ENCODE measurements around the gene FAM181A. TPM values are rescaled to one million over a fixed set of nuclear protein-coding genes. Genes with fewer than 3 reads are reported as not detected.

FAM181A gene
- total and polyA plus RNA-seq, 3 experiments from 2014 or later = not detected

DNA sequence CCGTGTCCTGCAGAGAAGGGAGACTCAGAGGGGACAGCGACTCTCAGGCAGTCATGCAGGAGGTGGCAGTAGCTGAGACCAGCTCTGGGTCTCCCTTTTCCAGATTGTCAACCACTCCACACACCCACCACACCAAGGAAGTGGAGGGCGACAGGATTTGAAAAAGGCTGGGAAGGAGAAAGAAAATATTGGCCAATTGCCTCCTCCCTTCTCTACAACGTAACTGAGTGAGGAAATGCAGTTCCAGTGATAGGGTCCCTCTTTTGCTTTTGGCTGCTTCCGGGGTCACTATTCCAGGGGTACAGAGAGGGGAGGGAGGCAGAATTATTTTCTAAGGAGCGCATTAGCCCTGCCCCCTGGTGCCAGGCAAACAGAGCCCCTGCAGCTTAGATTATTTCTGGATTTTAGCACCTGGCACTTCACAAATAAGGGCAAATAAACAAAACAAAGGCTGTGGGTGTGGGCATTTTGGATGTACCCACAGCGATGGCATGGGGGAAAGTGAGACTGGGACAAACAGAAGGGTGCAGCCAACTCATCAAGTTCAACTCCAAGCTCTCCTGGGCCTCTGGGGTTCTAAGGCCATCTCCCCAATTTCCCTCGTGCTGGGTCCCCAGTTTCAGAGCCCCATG, 28.8 kb downstream of the FAM181A start:
- ChIA-PET POLR2A (interaction anchor here (1.2 to 2.8 kb wide), 3 partner anchors 12 to 21 kb away, joined by 3 to 13 read pairs (median 3); no protein-coding TSS in a partner anchor), CTCF (interaction anchor here (1.2 to 33.9 kb wide), 6 partner anchors 7 to 69 kb away, joined by 3 to 945 read pairs (median 5); partner anchors contain the start of gene ASB2)
- peaks cover 0 to 22% (median 0%) of the 10 kb centered on the region in 3 donors for H3K36me3 Mint-ChIP-seq
- H3K27me3 Mint-ChIP-seq = no peaks in the 10 kb centered on the region
- Histone ChIP-seq H3K27ac (ENCODE audit: low read depth, low read length) (peak overlapping the region; percentile 68), H3K9me3 (ENCODE audit: low read length) (no peaks in the 10 kb centered on the region), H3K4me3 (ENCODE audit: low read length) (peak overlapping the region; percentile 54), H3K27me3 (ENCODE audit: insufficient read depth, low read length, poor library complexity, severe bottlenecking) (no peaks in the 10 kb centered on the region), H3K36me3 (ENCODE audit: insufficient read depth, low read length) (no peaks in the 10 kb centered on the region), H3K4me1 (ENCODE audit: insufficient read depth, low read length) (peaks cover 78% of the 10 kb centered on the region)
- DNase-seq = no peak
- H3K4me1 Mint-ChIP-seq = peaks cover 77 to 97% (median 84%) of the 10 kb centered on the region in 3 donors
- no peaks in the 10 kb centered on the region for H3K9me3 Mint-ChIP-seq
- H3K4me3 Mint-ChIP-seq = peak overlapping the region; percentile 81 to 93 (median 85)
- peak overlapping the region; percentile 82 to 99 (median 96) for H3K27ac Mint-ChIP-seq

DNA sequence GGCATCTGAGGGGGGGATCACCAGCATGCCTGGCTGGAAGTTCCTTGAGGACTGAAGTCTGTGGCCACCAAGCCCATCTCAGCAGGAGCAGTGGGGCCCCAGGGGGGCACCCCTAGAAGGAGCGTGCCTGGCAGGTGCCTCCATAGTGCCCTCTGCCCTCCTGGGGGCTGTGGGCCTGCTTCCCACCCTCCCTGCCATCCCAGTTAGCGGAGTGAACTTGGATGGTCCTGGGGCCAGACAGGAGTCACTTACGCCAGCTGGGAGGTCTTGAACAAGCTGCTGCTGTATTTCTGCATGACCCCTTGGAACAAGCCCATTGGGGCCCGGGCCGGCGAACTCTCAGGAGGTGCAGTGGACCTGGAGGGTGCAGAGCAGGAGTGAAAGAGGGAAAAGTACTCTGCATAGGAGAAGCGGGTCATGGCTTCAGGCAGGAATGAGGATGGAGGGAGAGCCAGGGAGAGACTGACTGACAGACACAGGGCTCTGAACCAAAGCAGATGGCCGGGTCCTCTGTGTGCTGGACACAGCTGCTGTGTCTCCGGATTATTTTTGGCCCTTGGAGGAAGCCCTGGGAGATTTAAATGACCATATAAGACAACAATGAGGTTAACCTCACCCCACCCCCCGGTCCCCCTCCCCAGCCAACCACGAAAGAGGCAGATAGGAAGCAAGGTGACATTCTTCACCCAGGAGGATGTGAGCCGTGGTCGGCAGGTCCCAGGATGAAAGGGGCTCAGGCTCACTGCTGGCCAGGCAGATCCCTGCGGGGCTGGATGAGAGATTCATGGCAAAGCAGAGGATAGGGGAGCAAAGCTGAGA, 29.6 kb downstream of the FAM181A start:
- Histone ChIP-seq H3K4me3 (ENCODE audit: low read length) (no peak overlapping the region), H3K27me3 (ENCODE audit: insufficient read depth, low read length, poor library complexity, severe bottlenecking) (no peaks in the 10 kb centered on the region), H3K4me1 (ENCODE audit: insufficient read depth, low read length) (peaks cover 86% of the 10 kb centered on the region), H3K9me3 (ENCODE audit: low read length) (no peaks in the 10 kb centered on the region), H3K27ac (ENCODE audit: low read depth, low read length) (no peak overlapping the region), H3K36me3 (ENCODE audit: insufficient read depth, low read length) (no peaks in the 10 kb centered on the region)
- Mint-ChIP-seq H3K4me3 (peak overlapping the region; percentile 56 to 92 (median 84)), H3K27me3 (no peaks in the 10 kb centered on the region), H3K9me3 (no peaks in the 10 kb centered on the region), H3K27ac (peak overlapping the region; percentile 82 to 99 (median 96)), H3K4me1 (peaks cover 85 to 100% (median 91%) of the 10 kb centered on the region in 3 donors), H3K36me3 (peaks cover 0 to 17% (median 0%) of the 10 kb centered on the region in 3 donors)
- ChIA-PET CTCF (interaction anchor here (10.6 to 33.9 kb wide), 2 partner anchors 13 to 17 kb away, joined by 177 to 945 read pairs; partner anchors contain the start of gene ASB2), POLR2A (interaction anchor here (1.2 to 2.8 kb wide), 2 partner anchors 14 to 20 kb away, joined by 3 to 13 read pairs; no protein-coding TSS in a partner anchor)
- DNase-seq = no peak

GRCh38 chr14:93957333-93957710, 30.2 kb downstream of the FAM181A start:
- Histone ChIP-seq H3K27me3 (ENCODE audit: insufficient read depth, low read length, poor library complexity, severe bottlenecking) (no peaks in the 10 kb centered on the region), H3K9me3 (ENCODE audit: low read length) (no peaks in the 10 kb centered on the region), H3K4me3 (ENCODE audit: low read length) (no peak overlapping the region), H3K4me1 (ENCODE audit: insufficient read depth, low read length) (peaks cover 91% of the 10 kb centered on the region), H3K27ac (ENCODE audit: low read depth, low read length) (peak overlapping the region; percentile 3), H3K36me3 (ENCODE audit: insufficient read depth, low read length) (no peaks in the 10 kb centered on the region)
- POLR2A ChIA-PET = interaction anchor here (1.2 to 2.8 kb wide), 2 partner anchors 13 to 19 kb away, joined by 3 to 13 read pairs; no protein-coding TSS in a partner anchor
- no peak for DNase-seq
- Mint-ChIP-seq H3K4me1 (peaks cover 88 to 99% (median 97%) of the 10 kb centered on the region in 3 donors), H3K27ac (peak overlapping the region; percentile 74 to 99 (median 95)), H3K36me3 (peaks cover 0 to 15% (median 0%) of the 10 kb centered on the region in 3 donors), H3K4me3 (peak overlapping the region; percentile 56 to 92 (median 70)), H3K27me3 (no peaks in the 10 kb centered on the region), H3K9me3 (no peaks in the 10 kb centered on the region)
- CTCF ChIA-PET = interaction anchor here (10.6 to 33.9 kb wide), 2 partner anchors 14 to 16 kb away, joined by 177 to 945 read pairs; partner anchors contain the start of gene ASB2

GRCh38 chr14:93957751-93958566, 30.8 kb downstream of the FAM181A start:
- H3K36me3 Mint-ChIP-seq = peaks cover 0 to 13% (median 0%) of the 10 kb centered on the region in 3 donors
- H3K4me3 Mint-ChIP-seq = peak overlapping the region in 6 of 7 donors; percentile 65 to 92 (median 82)
- Histone ChIP-seq H3K27me3 (ENCODE audit: insufficient read depth, low read length, poor library complexity, severe bottlenecking) (no peaks in the 10 kb centered on the region), H3K9me3 (ENCODE audit: low read length) (no peaks in the 10 kb centered on the region), H3K36me3 (ENCODE audit: insufficient read depth, low read length) (no peaks in the 10 kb centered on the region), H3K4me1 (ENCODE audit: insufficient read depth, low read length) (peaks cover 94% of the 10 kb centered on the region), H3K4me3 (ENCODE audit: low read length) (no peak overlapping the region), H3K27ac (ENCODE audit: low read depth, low read length) (peak overlapping the region; percentile 3)
- H3K27ac Mint-ChIP-seq = peak overlapping the region; percentile 97 to 100 (median 99)
- H3K4me1 Mint-ChIP-seq = peaks cover 93 to 99% (median 98%) of the 10 kb centered on the region in 3 donors
- H3K27me3 Mint-ChIP-seq = no peaks in the 10 kb centered on the region
- POLR2A ChIA-PET = no interaction called here
- DNase-seq = no peak
- CTCF ChIA-PET = interaction anchor here (1.3 to 33.9 kb wide), 3 partner anchors 15 to 26 kb away, joined by 3 to 945 read pairs (median 177); partner anchors contain the start of gene ASB2
- H3K9me3 Mint-ChIP-seq = no peaks in the 10 kb centered on the region

DNA sequence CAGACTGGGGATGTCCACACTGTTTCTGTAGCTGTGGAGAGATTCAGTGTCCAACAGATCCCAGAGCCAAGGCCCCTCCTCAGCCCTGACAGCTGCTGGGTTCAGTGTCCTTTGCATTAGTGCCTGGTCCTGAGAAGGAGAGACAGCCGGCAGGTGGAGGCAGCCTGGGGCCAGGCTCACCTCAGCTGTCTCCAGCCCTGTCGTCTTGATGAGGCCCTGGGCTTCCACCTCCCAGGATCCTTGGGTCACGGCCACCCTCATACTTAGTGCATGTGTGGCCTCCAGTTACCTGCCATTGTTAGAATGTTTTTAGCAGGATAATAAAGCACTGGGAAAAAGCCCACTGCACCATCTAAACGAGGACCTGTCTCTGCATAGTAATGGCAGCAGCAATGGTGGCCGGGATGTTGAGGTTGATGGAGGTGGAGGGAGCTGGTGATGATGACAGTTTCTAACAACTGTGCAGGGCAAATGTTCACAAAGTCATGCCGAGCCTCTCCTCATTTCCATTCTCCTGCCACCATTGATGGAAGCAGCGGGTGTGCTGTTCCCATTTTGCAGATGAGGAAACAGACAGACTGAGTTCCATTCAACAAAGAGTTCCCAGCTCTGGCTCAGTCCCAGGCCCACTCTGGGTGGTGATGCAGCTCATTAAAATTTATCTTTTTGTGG, 31.6 kb downstream of the FAM181A start:
- H3K9me3 ChIP-seq (ENCODE audit: low read length) = no peaks in the 10 kb centered on the region
- Mint-ChIP-seq H3K9me3 (no peaks in the 10 kb centered on the region), H3K4me1 (peaks cover 94 to 99% (median 98%) of the 10 kb centered on the region in 3 donors), H3K4me3 (peak overlapping the region; percentile 65 to 88 (median 80)), H3K27me3 (no peaks in the 10 kb centered on the region), H3K36me3 (peaks cover 0 to 7% (median 0%) of the 10 kb centered on the region in 3 donors), H3K27ac (peak overlapping the region; percentile 98 to 100 (median 99))
- no peaks in the 10 kb centered on the region for H3K27me3 ChIP-seq (ENCODE audit: insufficient read depth, low read length, poor library complexity, severe bottlenecking)
- peak overlapping the region; percentile 3 for H3K4me3 ChIP-seq (ENCODE audit: low read length)
- H3K4me1 ChIP-seq (ENCODE audit: insufficient read depth, low read length) = peaks cover 97% of the 10 kb centered on the region
- DNase-seq = no peak
- ChIA-PET CTCF (interaction anchor here (1.2 to 33.9 kb wide), 4 partner anchors 15 to 67 kb away, joined by 3 to 945 read pairs (median 90); partner anchors contain the start of genes ASB2 and OTUB2), POLR2A (interaction anchor here (0.6 to 2.7 kb wide), 3 partner anchors 12 to 20 kb away, joined by 3 to 16 read pairs (median 6); no protein-coding TSS in a partner anchor)
- H3K27ac ChIP-seq (ENCODE audit: low read depth, low read length) = peak overlapping the region; percentile 55
- H3K36me3 ChIP-seq (ENCODE audit: insufficient read depth, low read length) = no peaks in the 10 kb centered on the region

- no peaks in the 10 kb centered on the region for H3K36me3 ChIP-seq (ENCODE audit: insufficient read depth, low read length)
- H3K27me3 Mint-ChIP-seq = no peaks in the 10 kb centered on the region
- peak overlapping the region; percentile 65 to 88 (median 80) for H3K4me3 Mint-ChIP-seq
- H3K27ac ChIP-seq (ENCODE audit: low read depth, low read length) = peak overlapping the region; percentile 55
- no peaks in the 10 kb centered on the region for H3K9me3 ChIP-seq (ENCODE audit: low read length)
- peak overlapping the region; percentile 3 for H3K4me3 ChIP-seq (ENCODE audit: low read length)
- DNase-seq = peak; percentile 73 to 97 (median 90)
- ChIA-PET POLR2A (interaction anchor here (0.6 to 2.7 kb wide), 5 partner anchors 12 to 19 kb away, joined by 3 to 16 read pairs (median 6); partner anchors contain the start of gene ASB2), CTCF (interaction anchor here (1.2 to 33.9 kb wide), 5 partner anchors 14 to 67 kb away, joined by 3 to 945 read pairs (median 6); partner anchors contain the start of genes ASB2 and OTUB2)
- H3K36me3 Mint-ChIP-seq = peaks cover 0 to 5% (median 0%) of the 10 kb centered on the region in 3 donors
- peaks cover 94 to 99% (median 99%) of the 10 kb centered on the region in 3 donors for H3K4me1 Mint-ChIP-seq
- no peaks in the 10 kb centered on the region for H3K9me3 Mint-ChIP-seq
- peaks cover 97% of the 10 kb centered on the region for H3K4me1 ChIP-seq (ENCODE audit: insufficient read depth, low read length)
- peak overlapping the region; percentile 98 to 100 (median 99) for H3K27ac Mint-ChIP-seq
- H3K27me3 ChIP-seq (ENCODE audit: insufficient read depth, low read length, poor library complexity, severe bottlenecking) = no peaks in the 10 kb centered on the region
Measured at GRCh38 chr14:93959239-93960107, 32.3 kb downstream of the FAM181A start.
